Thyroid gland (tissue), 4 donors: ENCODE data around the gene ITCH.

Source experiments
- POLR2A ChIP-seq, 2 donors: fragments of 450-650 bp; IDR thresholded peaks; one replicate each; pipeline ENCODE4 v1.6.1; 2017; ENCODE audit warnings: antibody characterized with exemption in 2 of 2, mild to moderate bottlenecking in 2 of 2, moderate library complexity in 1 of 2
- TF ChIP-seq, protein P1 (sequence below), 6 experiments: fragments of 200-600 bp in 3 of 6; fragments of 450-650 bp in 3 of 6; sonication (generic) in 3 of 6; IDR thresholded peaks; one replicate each; pipeline ENCODE4 v1.5.1; 2016 to 2019; ENCODE audit warnings: antibody characterized with exemption in 6 of 6, mild to moderate bottlenecking in 2 of 6, inconsistent platforms in 1 of 6, moderate library complexity in 1 of 6

DNA sequence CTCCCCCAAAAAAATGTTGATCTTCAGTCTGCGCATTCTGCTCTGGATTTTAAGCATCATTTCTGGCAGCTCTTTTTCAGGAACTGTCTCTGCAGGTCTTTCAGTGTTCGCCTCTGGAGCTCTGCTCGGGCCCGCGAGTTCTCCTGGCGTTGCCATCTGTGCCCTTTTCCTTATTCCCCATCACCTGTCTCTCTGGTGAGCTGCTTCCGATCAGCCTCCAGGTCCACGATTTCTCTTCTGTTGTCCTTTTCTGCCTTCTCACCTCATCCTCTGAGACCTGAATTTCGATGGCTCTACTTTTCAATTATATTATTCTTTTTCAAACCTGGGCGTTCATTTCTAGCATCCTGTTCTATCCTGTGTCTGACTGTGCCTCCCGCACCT, 194.9 kb downstream of the ITCH start:
- no peak for TF ChIP-seq POLR2A (IDR thresholded peaks at IDR 0.05)
- TF ChIP-seq, protein P1, sequence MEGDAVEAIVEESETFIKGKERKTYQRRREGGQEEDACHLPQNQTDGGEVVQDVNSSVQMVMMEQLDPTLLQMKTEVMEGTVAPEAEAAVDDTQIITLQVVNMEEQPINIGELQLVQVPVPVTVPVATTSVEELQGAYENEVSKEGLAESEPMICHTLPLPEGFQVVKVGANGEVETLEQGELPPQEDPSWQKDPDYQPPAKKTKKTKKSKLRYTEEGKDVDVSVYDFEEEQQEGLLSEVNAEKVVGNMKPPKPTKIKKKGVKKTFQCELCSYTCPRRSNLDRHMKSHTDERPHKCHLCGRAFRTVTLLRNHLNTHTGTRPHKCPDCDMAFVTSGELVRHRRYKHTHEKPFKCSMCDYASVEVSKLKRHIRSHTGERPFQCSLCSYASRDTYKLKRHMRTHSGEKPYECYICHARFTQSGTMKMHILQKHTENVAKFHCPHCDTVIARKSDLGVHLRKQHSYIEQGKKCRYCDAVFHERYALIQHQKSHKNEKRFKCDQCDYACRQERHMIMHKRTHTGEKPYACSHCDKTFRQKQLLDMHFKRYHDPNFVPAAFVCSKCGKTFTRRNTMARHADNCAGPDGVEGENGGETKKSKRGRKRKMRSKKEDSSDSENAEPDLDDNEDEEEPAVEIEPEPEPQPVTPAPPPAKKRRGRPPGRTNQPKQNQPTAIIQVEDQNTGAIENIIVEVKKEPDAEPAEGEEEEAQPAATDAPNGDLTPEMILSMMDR (IDR thresholded peaks at IDR 0.05): no peak
